HUES48 (cell line): ENCODE results near the gene MUC16.

ENCODE experiments used
- H3K27ac ChIP-seq: one replicate; pipeline ENCODE4 v1.7.0; 2013; ENCODE audit warnings: low read depth, low read length, inconsistent platforms
- H3K27me3 ChIP-seq: 2 replicates; pipeline ENCODE4 v1.6.1; 2013; ENCODE audit warnings: mild to moderate bottlenecking, low read length; ENCODE audit not compliant: control insufficient read depth, insufficient read depth
- H3K36me3 ChIP-seq: 2 replicates; pipeline ENCODE4 v1.6.1; 2013; ENCODE audit warnings: low read length; ENCODE audit not compliant: control insufficient read depth, insufficient read depth
- H3K4me1 ChIP-seq: 2 replicates; pipeline ENCODE4 v1.6.1; 2013; ENCODE audit warnings: mild to moderate bottlenecking, low read length; ENCODE audit not compliant: control insufficient read depth, insufficient read depth
- H3K4me3 ChIP-seq: 2 replicates; pipeline ENCODE4 v1.5.1; 2013; ENCODE audit warnings: mild to moderate bottlenecking, low read depth, low read length
- H3K9ac ChIP-seq: 2 replicates; pipeline ENCODE4 v1.6.1; 2013; ENCODE audit warnings: mild to moderate bottlenecking, low read depth, low read length, moderate library complexity
- H3K9me3 ChIP-seq: 2 replicates; pipeline ENCODE4 v1.6.1; 2013; ENCODE audit warnings: low read length; ENCODE audit not compliant: control insufficient read depth, insufficient read depth

MUC16 gene

DNA sequence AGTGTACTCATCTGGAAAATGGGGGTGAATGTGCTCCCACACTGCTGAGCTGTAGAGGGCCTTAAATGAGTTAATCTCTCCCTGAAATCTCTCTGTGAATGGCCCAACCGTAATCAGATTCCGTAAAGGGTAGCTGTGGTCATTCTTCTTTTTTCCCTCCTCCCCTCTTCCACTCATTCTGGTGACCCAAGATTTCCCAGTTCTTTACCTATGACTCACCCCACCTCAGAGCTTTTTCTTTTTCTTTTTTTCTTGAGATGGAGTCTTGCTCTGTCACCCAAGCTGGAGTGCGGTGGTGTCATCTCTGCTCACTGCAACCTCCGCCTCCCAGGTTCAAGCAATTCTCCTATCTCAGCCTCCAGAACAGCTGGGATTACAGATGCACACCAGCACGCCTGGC, 33.3 kb upstream of the MUC16 start:
- no peaks in the 10 kb centered on the region for H3K27me3 ChIP-seq
- no peak overlapping the region for H3K9ac ChIP-seq
- H3K4me3 ChIP-seq, result no peak overlapping the region
- no peaks in the 10 kb centered on the region for H3K36me3 ChIP-seq
- H3K27ac ChIP-seq, result no peak overlapping the region
- no peaks in the 10 kb centered on the region; the same call in 1 of the 2 replicates for H3K9me3 ChIP-seq
- H3K4me1 ChIP-seq, result no peaks in the 10 kb centered on the region

- Histone ChIP-seq H3K4me3 (no peak overlapping the region), H3K9me3 (peaks cover 3% of the 10 kb centered on the region; the same call in 1 of the 2 replicates), H3K27me3 (no peaks in the 10 kb centered on the region), H3K4me1 (no peaks in the 10 kb centered on the region), H3K36me3 (no peaks in the 10 kb centered on the region), H3K27ac (no peak overlapping the region), H3K9ac (no peak overlapping the region)
These were observed 30.8 kb upstream of the MUC16 start for GRCh38 chr19:9041023-9041422.

- Histone ChIP-seq H3K4me1 (no peaks in the 10 kb centered on the region), H3K9ac (no peak overlapping the region), H3K27ac (no peak overlapping the region), H3K27me3 (no peaks in the 10 kb centered on the region), H3K4me3 (no peak overlapping the region), H3K36me3 (no peaks in the 10 kb centered on the region), H3K9me3 (peaks cover 3% of the 10 kb centered on the region; the same call in 1 of the 2 replicates)
These were observed 29.9 kb upstream of the MUC16 start for GRCh38 chr19:9040131-9040530.

DNA sequence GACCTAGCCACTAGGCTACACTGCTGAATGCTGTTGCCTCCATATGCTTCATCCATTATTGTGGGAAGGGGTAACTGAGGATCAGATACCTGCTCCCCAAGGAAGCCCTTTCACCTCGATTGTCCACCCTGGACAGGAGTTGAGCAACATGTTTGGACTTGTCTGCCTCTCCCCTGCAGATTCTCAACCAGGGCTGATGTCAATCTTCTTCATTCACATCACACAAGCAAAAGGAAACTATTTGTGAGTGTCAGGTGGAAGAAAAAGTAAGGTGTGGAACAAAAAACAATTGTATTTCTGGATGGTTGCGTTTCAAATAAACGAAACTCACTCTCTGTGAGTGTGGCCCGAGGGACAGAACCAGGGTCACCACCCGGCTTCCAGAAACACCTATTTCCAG, 29.5 kb upstream of the MUC16 start:
- Histone ChIP-seq H3K27ac (no peak overlapping the region), H3K9me3 (peaks cover 3% of the 10 kb centered on the region; the same call in 1 of the 2 replicates), H3K36me3 (no peaks in the 10 kb centered on the region), H3K4me3 (no peak overlapping the region), H3K27me3 (no peaks in the 10 kb centered on the region), H3K9ac (no peak overlapping the region), H3K4me1 (no peaks in the 10 kb centered on the region)

GRCh38 chr19:9037400-9038062, 27.3 kb upstream of the MUC16 start:
- Histone ChIP-seq H3K4me1 (no peaks in the 10 kb centered on the region), H3K9ac (no peak overlapping the region), H3K9me3 (peaks cover 5% of the 10 kb centered on the region; the same call in 1 of the 2 replicates), H3K4me3 (no peak overlapping the region), H3K36me3 (no peaks in the 10 kb centered on the region), H3K27me3 (no peaks in the 10 kb centered on the region), H3K27ac (no peak overlapping the region)

DNA sequence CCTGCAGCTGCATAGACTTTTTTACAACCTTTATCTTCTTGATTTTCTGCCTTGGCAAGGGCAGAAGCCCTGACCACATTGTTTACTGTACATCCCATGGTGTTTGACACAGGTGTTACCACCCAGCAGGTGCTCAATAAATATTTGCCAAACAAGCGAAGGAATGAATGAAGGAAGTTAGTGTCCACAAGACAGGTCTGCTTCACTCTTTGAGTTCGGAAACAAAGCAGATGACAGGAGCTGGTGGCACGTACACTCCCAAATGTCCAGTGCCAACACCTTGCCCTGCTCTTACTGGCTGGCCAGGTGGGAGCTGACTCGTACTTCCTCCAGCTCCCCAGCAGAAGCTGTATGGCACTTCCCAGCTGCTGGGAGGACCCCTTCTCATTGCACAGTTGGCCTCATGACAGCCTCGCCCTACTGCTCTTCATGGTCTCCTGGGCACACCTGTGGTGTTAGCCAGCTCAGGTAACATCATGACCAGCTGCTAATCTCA, 22.0 kb upstream of the MUC16 start:
- no peaks in the 10 kb centered on the region for H3K36me3 ChIP-seq
- no peaks in the 10 kb centered on the region for H3K4me1 ChIP-seq
- no peak overlapping the region for H3K4me3 ChIP-seq
- H3K27me3 ChIP-seq, result no peaks in the 10 kb centered on the region
- H3K27ac ChIP-seq, result no peak overlapping the region
- no peak overlapping the region for H3K9ac ChIP-seq
- peaks cover 12% of the 10 kb centered on the region; the same call in 1 of the 2 replicates for H3K9me3 ChIP-seq

- no peak overlapping the region for H3K27ac ChIP-seq
These were observed 8.1 kb upstream of the MUC16 start for GRCh38 chr19:9018163-9018875.

DNA sequence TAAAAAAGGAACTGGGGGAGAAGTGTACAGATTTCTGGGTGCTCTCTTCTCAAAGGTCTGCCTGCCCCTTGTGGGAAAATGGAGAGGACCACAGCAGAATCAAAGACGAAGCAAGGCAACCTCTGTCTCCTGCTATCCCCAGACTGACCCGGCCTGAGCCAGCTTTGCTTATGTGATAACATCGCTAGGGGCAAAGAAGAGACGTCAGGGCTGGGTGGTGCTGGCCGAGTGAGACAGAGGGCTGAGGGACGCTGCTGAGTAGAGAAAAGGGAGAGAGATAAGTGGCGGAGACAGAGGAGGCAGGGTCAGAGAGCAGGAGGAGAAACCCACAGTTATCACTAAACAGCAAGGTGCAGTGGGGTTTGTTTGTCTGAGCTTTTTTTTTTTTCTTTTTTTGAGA, 4.6 kb upstream of the MUC16 start:
- Histone ChIP-seq H3K27me3 (no peaks in the 10 kb centered on the region), H3K27ac (no peak overlapping the region), H3K9me3 (peaks cover 25% of the 10 kb centered on the region), H3K9ac (no peak overlapping the region), H3K36me3 (no peaks in the 10 kb centered on the region), H3K4me1 (no peaks in the 10 kb centered on the region), H3K4me3 (no peak overlapping the region)

More at GRCh38 chr19:9018163-9018875, 8.1 kb upstream of the MUC16 start:
- Histone ChIP-seq H3K9me3 (peaks cover 20% of the 10 kb centered on the region), H3K27me3 (no peaks in the 10 kb centered on the region), H3K4me3 (no peak overlapping the region), H3K4me1 (no peaks in the 10 kb centered on the region), H3K9ac (no peak overlapping the region), H3K36me3 (no peaks in the 10 kb centered on the region)

- peaks cover 22% of the 10 kb centered on the region for H3K9me3 ChIP-seq
- H3K27me3 ChIP-seq, result no peaks in the 10 kb centered on the region
- H3K4me3 ChIP-seq, result no peak overlapping the region
- H3K9ac ChIP-seq, result no peak overlapping the region
- no peak overlapping the region for H3K27ac ChIP-seq
- H3K36me3 ChIP-seq, result no peaks in the 10 kb centered on the region
- H3K4me1 ChIP-seq, result no peaks in the 10 kb centered on the region
These were observed 3.8 kb upstream of the MUC16 start for GRCh38 chr19:9013988-9014387.

- H3K9ac ChIP-seq, result no peak overlapping the region
- no peaks in the 10 kb centered on the region for H3K36me3 ChIP-seq
- H3K9me3 ChIP-seq, result peaks cover 17% of the 10 kb centered on the region
- no peaks in the 10 kb centered on the region for H3K4me1 ChIP-seq
- H3K27ac ChIP-seq, result no peak overlapping the region
- no peaks in the 10 kb centered on the region for H3K27me3 ChIP-seq
- H3K4me3 ChIP-seq, result no peak overlapping the region
These were observed 1.7 kb upstream of the MUC16 start for GRCh38 chr19:9011875-9012274.

DNA sequence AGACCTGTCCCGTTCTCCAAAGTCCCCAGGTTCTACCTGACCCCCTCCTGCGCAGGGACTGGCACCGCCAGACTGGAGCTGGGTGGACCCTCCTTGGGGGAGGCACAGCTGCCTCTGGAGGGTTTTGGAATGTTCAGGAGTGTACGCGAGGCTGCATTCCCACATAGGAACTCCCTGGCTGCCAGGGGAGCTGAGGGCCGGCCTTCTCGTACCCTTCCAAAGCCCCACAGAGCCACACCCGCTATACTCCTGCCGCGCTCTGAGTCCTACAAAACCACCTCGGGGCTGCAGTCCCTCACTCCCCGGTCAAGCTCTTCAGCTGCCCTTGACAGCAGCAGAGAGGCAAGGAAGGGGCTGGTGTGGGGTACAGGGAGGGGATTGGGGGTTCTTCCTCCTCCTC, 484 bp upstream of the MUC16 start:
- no peak overlapping the region for H3K27ac ChIP-seq
- no peaks in the 10 kb centered on the region for H3K4me1 ChIP-seq
- no peak overlapping the region for H3K4me3 ChIP-seq
- no peaks in the 10 kb centered on the region for H3K27me3 ChIP-seq
- no peaks in the 10 kb centered on the region for H3K36me3 ChIP-seq
- peaks cover 24% of the 10 kb centered on the region for H3K9me3 ChIP-seq
- no peak overlapping the region for H3K9ac ChIP-seq
